Measurements from ENCODE around the gene TNFRSF18.
"Not testable (repeated sequence)": the region's sequence is repeated elsewhere in the genome, so short reads cannot be mapped to it uniquely, and the experiment has no call there.

The TNFRSF18 gene

GRCh38 chr1:1179346-1179982 lies 26.9 kb downstream of the TNFRSF18 start:
- DNase-seq (ENCODE audit: low read depth in 2 of 2): no peak

- DNase-seq (ENCODE audit: low read depth in 2 of 2): no peak
Observed at GRCh38 chr1:1178794-1179331, 27.5 kb downstream of the TNFRSF18 start.

DNA sequence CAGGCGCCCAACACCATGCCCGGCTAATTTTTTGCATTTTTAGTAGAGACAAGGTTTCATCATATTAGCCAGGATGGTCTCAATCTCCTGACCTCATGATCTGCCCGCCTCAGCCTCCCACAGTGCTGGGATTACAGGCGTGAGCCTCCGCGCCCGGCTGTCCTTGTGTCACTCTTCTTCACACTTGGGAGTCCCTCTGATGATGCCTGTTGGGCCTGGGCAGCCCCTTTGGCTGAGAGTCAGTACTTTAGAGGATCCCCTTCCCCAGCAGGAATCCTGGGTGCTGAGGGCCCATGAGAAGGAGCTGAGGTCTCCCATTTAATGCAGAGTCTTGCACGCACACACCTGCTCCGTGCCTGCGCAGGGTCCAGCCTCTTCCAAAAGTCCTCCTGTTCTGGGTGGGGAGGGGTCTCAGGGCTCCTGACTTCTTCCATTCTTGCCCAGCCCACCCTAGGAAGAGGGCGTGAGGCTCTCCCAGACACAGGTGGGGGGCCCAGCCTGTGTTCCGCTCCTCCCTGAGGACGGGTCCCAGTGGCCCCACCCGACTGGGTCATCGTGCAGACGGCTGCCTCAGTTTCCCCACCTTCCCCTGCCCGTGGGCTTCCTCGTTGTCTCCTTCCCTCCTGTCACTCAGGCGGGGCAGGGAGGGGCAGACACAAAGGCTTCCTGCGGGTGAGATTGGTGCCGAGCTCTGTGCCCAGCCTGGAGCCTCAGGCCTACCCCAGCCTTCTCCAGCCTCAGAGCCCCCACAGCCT lies 28.8 kb downstream of the TNFRSF18 start:
- DNase-seq (ENCODE audit: low read depth in 2 of 2): no peak

- no peak for DNase-seq (ENCODE audit: low read depth in 2 of 2)
Observed at GRCh38 chr1:1176931-1177330, 29.5 kb downstream of the TNFRSF18 start.

DNA sequence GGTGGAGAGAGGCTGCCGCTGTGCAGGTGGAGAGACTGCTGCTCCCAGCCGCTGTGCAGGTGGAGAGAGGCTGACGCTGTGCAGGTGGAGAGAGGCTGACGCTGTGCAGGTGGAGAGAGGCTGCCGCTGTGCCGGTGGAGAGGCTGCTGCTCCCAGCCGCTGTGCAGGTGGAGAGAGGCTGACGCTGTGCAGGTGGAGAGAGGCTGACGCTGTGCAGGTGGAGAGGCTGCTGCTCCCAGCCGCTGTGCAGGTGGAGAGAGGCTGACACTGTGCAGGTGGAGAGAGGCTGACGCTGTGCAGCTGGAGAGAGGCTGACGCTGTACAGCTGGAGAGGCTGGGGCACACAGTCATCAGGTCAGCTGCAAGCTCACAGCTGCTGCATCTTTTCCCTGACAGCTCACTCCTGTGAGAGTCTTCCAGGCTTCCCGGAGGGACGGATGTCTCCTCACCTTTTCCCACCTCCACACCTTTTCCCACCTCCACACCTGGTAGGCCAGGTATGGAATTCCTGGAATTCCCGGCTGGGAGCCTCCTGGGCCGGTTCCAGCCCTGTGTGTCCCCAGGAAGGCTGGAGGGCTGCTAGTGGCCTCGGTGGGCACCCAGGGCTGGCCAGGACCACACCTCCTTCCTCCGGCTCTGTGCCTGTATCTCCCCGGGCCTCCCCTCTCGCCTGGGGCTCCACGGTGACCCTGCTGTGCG lies 30.2 kb downstream of the TNFRSF18 start:
- DNase-seq (ENCODE audit: low read depth in 2 of 2): not testable (repeated sequence)

- DNase-seq (ENCODE audit: low read depth in 2 of 2): no peak
Observed at GRCh38 chr1:1175221-1176062, 30.9 kb downstream of the TNFRSF18 start.

- DNase-seq (ENCODE audit: low read depth in 2 of 2): peak in 1 of 2 donors; percentile 16
Observed at GRCh38 chr1:1173793-1174415, 32.5 kb downstream of the TNFRSF18 start, which contains the start of gene TTLL10. TTLL10 (plus strand) TSS chr1:1173880; CDS start chr1:1179216, 5,336 bp downstream.

- DNase-seq (ENCODE audit: low read depth in 2 of 2): no peak
Observed at GRCh38 chr1:1173061-1173792, 33.2 kb downstream of the TNFRSF18 start.

- no peak for DNase-seq (ENCODE audit: low read depth in 2 of 2)
Observed at GRCh38 chr1:1171546-1172340, 34.6 kb downstream of the TNFRSF18 start.

DNA sequence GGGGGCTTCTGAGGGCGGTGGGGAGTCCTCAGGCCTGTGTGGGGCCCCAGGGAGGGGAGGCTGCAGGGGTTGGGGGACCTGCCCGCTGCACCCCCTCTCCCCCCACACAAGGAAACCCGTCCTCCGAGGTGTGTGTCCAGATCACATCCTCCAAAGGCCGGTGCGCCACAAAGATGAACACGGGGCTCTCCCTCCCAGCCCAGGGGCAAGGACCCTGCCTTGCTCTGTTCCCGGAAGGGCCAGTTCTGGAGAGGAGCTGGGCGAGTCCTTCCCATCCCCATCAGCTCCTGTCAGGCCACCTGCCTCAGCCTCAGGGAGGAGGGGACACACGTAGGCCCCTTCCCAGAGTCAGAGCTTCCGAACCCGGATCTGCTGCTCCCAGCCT lies 35.2 kb downstream of the TNFRSF18 start:
- no peak for DNase-seq (ENCODE audit: low read depth in 2 of 2)

DNA sequence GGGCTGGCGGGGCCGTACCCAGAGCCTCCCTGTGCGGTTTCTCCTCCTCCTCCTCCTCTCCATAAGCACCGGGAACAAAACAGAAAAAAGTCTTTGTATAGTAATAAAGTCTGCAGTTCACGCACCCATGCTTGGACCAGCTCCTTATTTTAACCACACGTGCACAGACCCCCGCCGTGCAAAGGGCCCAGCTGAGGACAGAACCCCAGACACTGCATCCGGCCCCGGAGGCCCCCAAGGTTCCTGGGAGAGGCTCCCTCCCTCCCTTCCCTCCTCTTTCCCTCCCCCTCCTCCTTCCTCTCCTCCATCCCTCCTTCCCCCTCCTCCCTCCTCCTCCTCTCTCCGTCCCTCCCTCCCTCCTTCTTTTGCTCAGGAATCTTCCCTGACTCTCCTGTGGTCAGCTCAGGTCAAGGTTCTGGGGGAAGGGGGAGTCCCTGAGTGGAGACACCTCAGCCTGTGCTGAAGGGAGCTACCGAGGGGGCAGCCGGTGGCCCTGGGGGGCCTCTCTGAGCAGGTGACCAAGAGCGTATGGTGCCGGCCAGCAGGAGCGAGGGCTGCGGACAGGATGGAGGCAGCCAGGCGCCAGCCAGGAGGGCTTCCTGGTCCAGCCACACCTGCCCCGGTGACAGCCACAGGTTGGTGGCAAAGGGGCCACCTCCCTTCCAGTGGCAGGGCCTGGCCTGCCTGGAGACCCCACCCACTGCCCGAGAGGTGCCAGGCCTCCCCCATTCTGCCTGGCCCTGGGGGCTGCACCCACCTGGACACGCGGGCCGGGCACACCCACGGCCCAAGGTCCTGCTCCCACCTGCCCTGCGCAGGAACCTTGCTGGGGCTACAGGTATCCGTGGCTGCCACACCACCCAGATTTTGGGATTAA lies 35.9 kb downstream of the TNFRSF18 start:
- DNase-seq (ENCODE audit: low read depth in 2 of 2): no peak

DNA sequence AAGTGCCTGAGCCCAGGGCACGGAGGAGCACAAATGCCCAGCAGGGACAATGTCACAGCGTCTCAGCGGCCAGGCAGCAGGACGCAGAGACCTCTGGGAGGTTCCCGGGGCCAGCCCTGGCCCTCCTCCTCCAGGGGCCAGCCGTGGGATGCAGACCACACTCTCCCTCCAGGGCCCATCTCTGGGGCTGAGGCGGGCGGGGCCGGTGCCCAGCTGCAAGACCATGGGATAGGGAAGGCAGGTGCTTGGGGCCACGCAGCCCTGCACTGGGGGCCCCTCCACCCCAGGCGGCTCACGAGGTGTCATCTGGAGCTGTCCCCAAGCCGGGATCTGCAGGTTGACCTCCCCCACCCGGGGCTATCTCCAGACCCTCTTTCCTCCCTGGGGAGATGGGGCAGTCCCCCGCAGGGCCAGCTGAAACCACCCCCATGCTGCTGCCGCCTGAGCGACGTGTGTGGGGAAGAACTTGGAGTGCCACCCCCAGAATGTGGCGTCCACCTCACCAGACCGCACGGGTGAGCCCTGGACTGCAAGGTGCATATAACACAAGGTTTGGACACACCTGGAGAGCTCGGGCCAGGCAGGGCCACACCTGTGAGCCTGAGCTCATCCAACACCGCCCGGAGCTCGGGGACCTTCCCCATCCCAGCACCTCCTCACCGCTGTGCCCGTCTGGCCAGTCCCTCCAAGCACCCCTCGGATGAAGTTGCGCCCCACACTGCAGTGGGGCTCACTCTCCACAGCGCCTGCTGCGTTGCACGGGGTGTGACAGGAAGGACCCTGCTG lies 36.8 kb downstream of the TNFRSF18 start:
- no peak for DNase-seq (ENCODE audit: low read depth in 2 of 2)

DNA sequence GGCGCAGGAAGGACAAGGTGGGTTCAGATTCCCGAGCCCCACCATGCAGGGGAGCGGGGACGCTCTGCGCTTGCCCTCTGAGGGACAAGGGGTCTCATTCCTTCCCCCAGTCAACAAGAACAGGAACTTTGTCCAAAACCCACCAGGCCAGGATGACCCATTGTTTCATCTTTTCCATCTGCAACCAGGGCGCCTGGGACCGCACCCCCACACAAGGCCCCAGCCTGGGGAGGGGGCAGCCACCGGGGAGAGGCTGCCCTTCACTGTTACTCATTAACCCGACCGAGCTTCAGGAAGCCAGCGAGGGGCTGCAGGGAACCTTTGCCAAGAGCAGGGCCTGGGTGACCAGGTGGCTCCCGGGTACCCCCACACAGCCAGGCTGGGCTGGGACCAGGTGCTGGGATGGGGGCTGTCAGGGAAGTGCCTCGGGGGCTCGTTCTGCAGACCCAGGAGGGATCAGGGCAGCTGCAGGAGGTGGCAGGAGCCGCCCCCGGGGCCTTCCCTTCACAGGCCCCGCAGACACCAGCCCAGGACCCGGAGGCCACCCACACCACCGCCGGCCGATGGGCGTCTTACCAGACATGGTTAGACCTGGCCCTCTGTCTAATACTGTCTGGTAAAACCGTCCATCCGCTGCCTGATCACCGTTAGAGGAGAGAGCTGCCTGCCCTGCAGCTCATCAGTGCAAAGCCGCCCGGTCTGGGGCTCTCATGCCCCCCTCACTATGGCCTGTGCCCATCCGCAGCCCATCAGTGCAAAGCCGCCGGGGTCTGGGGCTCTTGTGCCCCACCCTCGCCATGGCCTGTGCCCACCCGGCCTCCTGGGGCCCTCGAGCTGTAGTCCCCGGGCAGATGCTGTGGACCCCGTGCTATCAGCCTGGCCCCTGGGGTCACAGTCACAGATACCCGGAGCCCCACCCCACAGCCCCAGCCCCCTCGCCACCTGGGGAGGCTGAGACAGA lies 37.7 kb downstream of the TNFRSF18 start:
- no peak for DNase-seq (ENCODE audit: low read depth in 2 of 2)

DNA sequence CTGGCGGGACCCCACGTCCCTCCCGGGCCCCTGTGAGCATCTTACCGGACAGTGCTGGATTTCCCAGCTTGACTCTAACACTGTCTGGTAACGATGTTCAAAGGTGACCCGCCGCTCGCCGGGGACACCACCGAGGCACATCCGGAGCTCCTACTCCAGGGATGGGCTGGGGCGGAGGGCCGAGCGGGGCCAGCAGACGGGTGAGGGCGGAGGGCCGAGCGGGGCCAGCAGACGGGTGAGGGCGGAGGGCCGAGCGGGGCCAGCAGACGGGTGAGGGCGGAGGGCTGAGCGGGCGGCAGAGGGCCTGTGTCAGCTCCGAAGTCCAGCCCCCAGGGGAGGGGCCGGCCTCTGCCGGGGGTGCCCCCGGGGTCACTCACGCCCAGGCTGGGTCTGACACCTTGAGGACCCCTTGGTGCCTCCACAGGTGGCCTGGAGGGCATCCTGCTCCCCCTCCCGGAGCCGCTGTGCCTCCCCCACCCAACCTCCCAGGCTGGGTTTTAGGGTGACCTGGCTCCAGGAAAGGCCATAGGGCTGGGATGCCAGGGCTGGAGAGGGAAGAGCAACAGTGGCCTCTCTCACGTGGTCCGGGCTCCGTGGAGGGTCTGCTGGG lies 38.4 kb downstream of the TNFRSF18 start:
- DNase-seq (ENCODE audit: low read depth in 2 of 2): no peak

- DNase-seq (ENCODE audit: low read depth in 2 of 2): no peak
Observed at GRCh38 chr1:1167398-1167821, 39.0 kb downstream of the TNFRSF18 start.
